ENCODE results near the gene ZNF335. TPM values are rescaled to one million over a fixed set of nuclear protein-coding genes. Genes with fewer than 3 reads are reported as not detected.

The ZNF335 gene
- total and polyA plus RNA-seq, 2 of the 13 experiments (the other 11 are each of a cell fraction or from before 2014, with no cell fraction given), result 9.7 to 13.7 TPM

- TF ChIP-seq SETDB1 (CRISPR knock-in tag; IDR thresholded peaks at IDR 0.05; ENCODE audit: borderline replicate concordance) (no peak), ZNF326 (CRISPR knock-in tag; IDR thresholded peaks at IDR 0.05; ENCODE audit: borderline replicate concordance) (no peak), ZSCAN29 (CRISPR knock-in tag; conservative IDR thresholded peaks at IDR 0.05) (no peak), ZFP36 (IDR thresholded peaks at IDR 0.05; ENCODE audit: borderline replicate concordance, low read depth, low read length, partially characterized antibody) (no peak), KLF9 (CRISPR knock-in tag; IDR thresholded peaks at IDR 0.05; ENCODE audit: low read depth) (no peak), RNF2 (conservative IDR thresholded peaks at IDR 0.05; ENCODE audit: low read depth) (no peak), ZNF260 (CRISPR knock-in tag; IDR thresholded peaks at IDR 0.05; ENCODE audit: borderline replicate concordance, low read depth) (no peak), CC2D1A (CRISPR knock-in tag; IDR thresholded peaks at IDR 0.05) (no peak), RARA (CRISPR knock-in tag; IDR thresholded peaks at IDR 0.05) (no peak), FOSL2 (CRISPR knock-in tag; IDR thresholded peaks at IDR 0.05) (no peak), NR2F1 (CRISPR knock-in tag; IDR thresholded peaks at IDR 0.05) (no peak; a peak in 1 of 4 replicates), CEBPB (IDR thresholded peaks at IDR 0.05; ENCODE audit: borderline replicate concordance, low read depth, low read length) (no peak), ZBTB49 (CRISPR knock-in tag; IDR thresholded peaks at IDR 0.05; ENCODE audit: borderline replicate concordance) (no peak), E2F1 (CRISPR knock-in tag; IDR thresholded peaks at IDR 0.05) (no peak), PATZ1 (CRISPR knock-in tag; IDR thresholded peaks at IDR 0.05) (no peak; the same call in 1 of the 2 replicates), ZNF205 (CRISPR knock-in tag; IDR thresholded peaks at IDR 0.05) (no peak), MTERF4 (CRISPR knock-in tag; IDR thresholded peaks at IDR 0.05) (no peak), PHF20 (CRISPR knock-in tag; IDR thresholded peaks at IDR 0.05) (no peak), EHMT2 (IDR thresholded peaks at IDR 0.05; ENCODE audit: borderline replicate concordance, low read depth, low read length) (no peak), MEIS1 (CRISPR knock-in tag; IDR thresholded peaks at IDR 0.05; ENCODE audit: borderline replicate concordance) (0 out of 2 replicates have a peak, but pooled peaks have one; percentile 25), ZNF234 (CRISPR knock-in tag; conservative IDR thresholded peaks at IDR 0.05) (no peak), ZNF484 (CRISPR knock-in tag; IDR thresholded peaks at IDR 0.05; ENCODE audit: borderline replicate concordance, low read depth) (no peak), KAT7 (CRISPR knock-in tag; IDR thresholded peaks at IDR 0.05; ENCODE audit: borderline replicate concordance) (no peak), SP5 (CRISPR knock-in tag; IDR thresholded peaks at IDR 0.05; ENCODE audit: borderline replicate concordance, low read depth) (no peak)
These were observed 67.2 kb downstream of the ZNF335 start (continued) for GRCh38 chr20:45904583-45905504.

All from HepG2 (cell line).